GM12891 (cell line): ENCODE results near the gene YAF2.

Source experiments
- PAX5 ChIP-seq: IDR thresholded peaks from 2 replicates; pipeline ENCODE4 v1.6.1; 2011; ENCODE audit warnings: low read length, moderate library complexity, mild to moderate bottlenecking; ENCODE audit not compliant: insufficient read depth, severe bottlenecking
- POLR2A ChIP-seq: IDR thresholded peaks from 2 replicates; pipeline ENCODE4 v1.6.1; 2011; ENCODE audit warnings: low read depth, low read length, control low read depth
- POLR2AphosphoS5 ChIP-seq: IDR thresholded peaks from 2 replicates; pipeline ENCODE4 v1.6.1; 2011; ENCODE audit warnings: low read depth, low read length, control low read depth
- POU2F2 ChIP-seq: IDR thresholded peaks from 2 replicates; pipeline ENCODE4 v1.6.1; 2011; ENCODE audit warnings: low read depth, mild to moderate bottlenecking, control low read depth, low read length, moderate library complexity
- SPI1 ChIP-seq: IDR thresholded peaks from 2 replicates; pipeline ENCODE4 v1.6.1; 2011; ENCODE audit warnings: low read depth, low read length, control low read depth
- TAF1 ChIP-seq: IDR thresholded peaks from 2 replicates; pipeline ENCODE4 v1.6.1; 2011; ENCODE audit warnings: low read depth, low read length, control low read depth

DNA sequence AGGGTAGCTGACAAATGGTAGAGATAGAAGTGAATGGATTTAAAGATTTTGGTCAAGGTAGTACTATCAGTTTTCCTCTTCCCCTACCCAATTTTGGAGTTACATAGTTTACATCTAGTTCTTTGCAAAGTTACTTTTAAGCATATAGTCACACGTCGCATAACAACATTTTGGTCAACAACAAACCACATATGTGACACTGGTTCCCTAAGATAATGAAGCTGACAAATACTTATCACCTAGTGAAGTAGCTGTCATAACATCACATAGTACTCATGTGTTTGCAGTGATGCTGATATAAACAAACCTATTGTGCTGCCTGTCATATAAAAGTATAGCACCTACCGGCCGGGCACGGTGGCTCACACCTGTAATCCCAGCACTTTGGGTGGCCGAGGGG is 45.4 kb downstream of the YAF2 start:
- TF ChIP-seq POLR2AphosphoS5 (no peak), POLR2A (no peak), TAF1 (no peak), PAX5 (no peak), POU2F2 (no peak), SPI1 (no peak)
